ENCODE data around the gene ANKRD12.

ANKRD12 gene

DNA sequence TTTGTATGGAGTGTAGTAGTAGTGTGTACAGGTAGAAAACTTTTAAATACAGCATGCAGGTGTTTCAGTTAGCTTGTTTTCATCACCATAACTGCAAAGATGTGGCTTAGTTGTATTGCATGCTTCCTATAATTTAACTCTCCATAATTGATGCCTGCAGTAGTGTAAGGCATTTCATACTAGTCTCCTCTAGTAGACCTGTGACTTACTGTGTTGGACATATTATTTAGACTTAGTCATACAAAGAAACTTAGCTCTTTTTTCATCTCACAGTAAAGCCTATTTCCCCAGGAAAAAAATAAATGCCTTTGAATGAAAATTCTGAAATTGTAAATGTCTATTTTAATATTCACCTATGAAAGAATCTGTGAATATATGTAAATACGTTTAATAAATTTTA, 145.2 kb downstream of the ANKRD12 start:
- no peak overlapping the region for H3K4me3 ChIP-seq (ENCODE audit: low read depth, low read length)
- no peak for DNase-seq (ENCODE audit: low read depth)
- TF ChIP-seq, protein P1, sequence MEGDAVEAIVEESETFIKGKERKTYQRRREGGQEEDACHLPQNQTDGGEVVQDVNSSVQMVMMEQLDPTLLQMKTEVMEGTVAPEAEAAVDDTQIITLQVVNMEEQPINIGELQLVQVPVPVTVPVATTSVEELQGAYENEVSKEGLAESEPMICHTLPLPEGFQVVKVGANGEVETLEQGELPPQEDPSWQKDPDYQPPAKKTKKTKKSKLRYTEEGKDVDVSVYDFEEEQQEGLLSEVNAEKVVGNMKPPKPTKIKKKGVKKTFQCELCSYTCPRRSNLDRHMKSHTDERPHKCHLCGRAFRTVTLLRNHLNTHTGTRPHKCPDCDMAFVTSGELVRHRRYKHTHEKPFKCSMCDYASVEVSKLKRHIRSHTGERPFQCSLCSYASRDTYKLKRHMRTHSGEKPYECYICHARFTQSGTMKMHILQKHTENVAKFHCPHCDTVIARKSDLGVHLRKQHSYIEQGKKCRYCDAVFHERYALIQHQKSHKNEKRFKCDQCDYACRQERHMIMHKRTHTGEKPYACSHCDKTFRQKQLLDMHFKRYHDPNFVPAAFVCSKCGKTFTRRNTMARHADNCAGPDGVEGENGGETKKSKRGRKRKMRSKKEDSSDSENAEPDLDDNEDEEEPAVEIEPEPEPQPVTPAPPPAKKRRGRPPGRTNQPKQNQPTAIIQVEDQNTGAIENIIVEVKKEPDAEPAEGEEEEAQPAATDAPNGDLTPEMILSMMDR (IDR thresholded peaks at IDR 0.05; ENCODE audit: low read depth, low read length, missing control alignments): no peak

DNA sequence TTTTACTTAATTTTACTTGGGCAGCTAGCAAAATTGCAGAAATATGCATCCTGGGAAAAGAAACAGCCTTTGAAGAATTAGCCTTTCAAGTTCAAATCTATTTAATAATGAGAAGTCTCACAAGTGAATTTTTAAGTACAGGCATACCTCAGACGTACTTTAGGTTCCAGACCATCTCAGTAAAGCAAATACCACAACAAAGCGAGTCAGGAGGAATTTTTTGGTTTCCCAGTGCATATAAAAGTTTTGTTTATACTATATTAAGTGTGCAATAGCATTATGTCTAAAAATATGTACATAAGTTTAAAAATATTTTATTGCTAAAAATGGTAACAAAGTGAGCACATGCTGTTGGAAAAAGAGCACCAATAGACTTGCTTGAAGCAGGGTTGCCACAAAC, 147.2 kb downstream of the ANKRD12 start:
- DNase-seq (ENCODE audit: low read depth): no peak
- TF ChIP-seq, protein P1 (IDR thresholded peaks at IDR 0.05; ENCODE audit: low read depth, low read length, missing control alignments): no peak

GRCh38 chr18:9285604-9286003, 149.0 kb downstream of the ANKRD12 start:
- H3K4me3 ChIP-seq (ENCODE audit: low read depth, low read length): no peak overlapping the region
- TF ChIP-seq, protein P1 (IDR thresholded peaks at IDR 0.05; ENCODE audit: low read depth, low read length, missing control alignments): no peak
- no peak for DNase-seq (ENCODE audit: low read depth)

More for the DNA sequence above, 147.2 kb downstream of the ANKRD12 start:
- H3K4me3 ChIP-seq (ENCODE audit: low read depth, low read length): no peak overlapping the region

DNA sequence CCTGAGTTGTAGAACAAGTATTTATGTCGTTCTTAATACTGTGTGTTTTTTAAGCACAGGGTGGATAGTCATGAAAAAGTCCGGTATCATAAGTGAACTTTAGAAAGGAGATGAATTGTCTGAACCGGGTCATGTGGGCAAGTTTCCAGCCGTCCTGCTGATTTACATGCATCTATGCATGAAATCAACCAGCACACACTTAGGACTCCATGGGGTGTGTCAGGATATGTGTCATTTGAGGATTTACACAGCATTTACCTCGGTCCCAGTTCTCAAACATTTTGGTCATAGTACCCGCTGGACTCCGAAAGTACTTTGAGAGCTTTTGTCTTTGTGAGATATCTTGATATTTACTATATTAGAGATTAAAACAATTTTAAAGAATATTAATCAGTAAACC, 150.5 kb downstream of the ANKRD12 start:
- TF ChIP-seq, protein P1 (IDR thresholded peaks at IDR 0.05; ENCODE audit: low read depth, low read length, missing control alignments): no peak
- H3K4me3 ChIP-seq (ENCODE audit: low read depth, low read length): no peak overlapping the region
- DNase-seq (ENCODE audit: low read depth): no peak

GRCh38 chr18:9289698-9290097, 153.1 kb downstream of the ANKRD12 start:
- no peak for DNase-seq (ENCODE audit: low read depth)
- H3K4me3 ChIP-seq (ENCODE audit: low read depth, low read length): no peak overlapping the region
- TF ChIP-seq, protein P1 (IDR thresholded peaks at IDR 0.05; ENCODE audit: low read depth, low read length, missing control alignments): no peak

GRCh38 chr18:9290156-9290555, 153.6 kb downstream of the ANKRD12 start:
- TF ChIP-seq, protein P1 (IDR thresholded peaks at IDR 0.05; ENCODE audit: low read depth, low read length, missing control alignments): no peak
- no peak for DNase-seq (ENCODE audit: low read depth)

GRCh38 chr18:9292047-9292446, 155.5 kb downstream of the ANKRD12 start:
- DNase-seq (ENCODE audit: low read depth): no peak
- TF ChIP-seq, protein P1 (IDR thresholded peaks at IDR 0.05; ENCODE audit: low read depth, low read length, missing control alignments): no peak
- no peak overlapping the region for H3K4me3 ChIP-seq (ENCODE audit: low read depth, low read length)

More at GRCh38 chr18:9290156-9290555, 153.6 kb downstream of the ANKRD12 start:
- H3K4me3 ChIP-seq (ENCODE audit: low read depth, low read length): no peak overlapping the region
